ENCODE measurements around the gene TUBD1.
"Not testable (repeated sequence)": the region's sequence is repeated elsewhere in the genome, so short reads cannot be mapped to it uniquely, and the experiment has no call there.

TUBD1 gene

DNA sequence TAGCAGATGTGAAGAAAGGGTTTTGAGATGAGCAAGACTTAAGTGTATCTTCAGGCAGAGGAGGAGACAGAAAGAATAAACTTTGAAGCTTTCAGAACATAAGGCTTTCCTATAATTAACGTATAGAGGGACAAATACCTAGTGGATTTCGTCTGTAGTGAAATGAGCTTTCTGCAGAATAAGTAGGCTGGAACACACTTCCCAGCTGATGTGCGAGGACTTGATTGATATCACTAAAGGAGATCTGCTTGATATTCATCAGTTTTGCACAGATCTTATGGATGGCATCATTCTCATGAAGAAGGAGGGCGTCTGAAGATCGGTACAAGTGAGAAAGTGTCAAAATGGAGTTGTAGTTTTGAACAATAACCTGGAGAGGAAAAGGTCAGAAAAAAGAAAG is 14.8 kb downstream of the TUBD1 start:
- H3K4me3 ChIP-seq (ENCODE audit: low read depth in 1 of 2, low read length in 2 of 2), result no peak overlapping the region
- no peaks in the 10 kb centered on the region for H3K9me3 ChIP-seq (ENCODE audit: control insufficient read depth in 1 of 2, low read length in 2 of 2)
- no peaks in the 10 kb centered on the region for H3K4me1 ChIP-seq (ENCODE audit: control insufficient read depth in 1 of 2, insufficient read depth in 2 of 2, low read length in 2 of 2)
- no peak overlapping the region for H3K27ac ChIP-seq (ENCODE audit: low read depth, low read length)
- H3K36me3 ChIP-seq (ENCODE audit: control insufficient read depth in 1 of 2, insufficient read depth in 2 of 2, low read length in 2 of 2), result peaks cover 7 to 36% of the 10 kb centered on the region in 2 donors
- no peaks in the 10 kb centered on the region for H3K27me3 ChIP-seq (ENCODE audit: control insufficient read depth in 1 of 2, insufficient read depth in 2 of 2, low read length in 2 of 2)
- H3K9ac ChIP-seq (ENCODE audit: low read depth in 1 of 2, low read length in 2 of 2), result no peak overlapping the region

DNA sequence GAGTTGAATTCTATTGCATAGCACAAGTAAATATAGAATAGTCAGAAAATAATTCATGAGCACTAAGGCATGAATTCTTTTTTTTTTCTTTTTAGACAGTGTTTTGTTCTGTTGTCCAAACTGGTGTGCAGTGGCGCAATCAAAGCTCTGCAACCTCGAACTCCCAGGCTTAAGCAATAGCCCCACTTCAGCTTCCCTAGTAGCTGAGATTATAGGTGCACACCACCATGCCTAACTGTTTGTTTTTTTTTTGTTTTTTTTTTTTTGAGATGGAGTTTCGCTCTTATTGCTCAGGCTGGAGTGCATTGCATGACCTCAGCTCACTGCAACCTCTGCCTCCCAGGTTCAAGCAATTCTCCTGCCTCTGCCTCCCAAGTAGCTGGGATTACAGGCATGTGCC is 16.6 kb downstream of the TUBD1 start:
- no peak overlapping the region for H3K4me3 ChIP-seq (ENCODE audit: low read depth in 1 of 2, low read length in 2 of 2)
- no peaks in the 10 kb centered on the region for H3K9me3 ChIP-seq (ENCODE audit: control insufficient read depth in 1 of 2, low read length in 2 of 2)
- H3K36me3 ChIP-seq (ENCODE audit: control insufficient read depth in 1 of 2, insufficient read depth in 2 of 2, low read length in 2 of 2), result peaks cover 7 to 38% of the 10 kb centered on the region in 2 donors
- H3K27me3 ChIP-seq (ENCODE audit: control insufficient read depth in 1 of 2, insufficient read depth in 2 of 2, low read length in 2 of 2), result no peaks in the 10 kb centered on the region
- H3K9ac ChIP-seq (ENCODE audit: low read depth in 1 of 2, low read length in 2 of 2), result no peak overlapping the region
- H3K27ac ChIP-seq (ENCODE audit: low read depth, low read length), result no peak overlapping the region
- no peaks in the 10 kb centered on the region for H3K4me1 ChIP-seq (ENCODE audit: control insufficient read depth in 1 of 2, insufficient read depth in 2 of 2, low read length in 2 of 2)

GRCh38 chr17:59874376-59874775 is 18.4 kb downstream of the TUBD1 start:
- Histone ChIP-seq H3K9ac (ENCODE audit: low read depth in 1 of 2, low read length in 2 of 2) (no peak overlapping the region), H3K4me1 (ENCODE audit: control insufficient read depth in 1 of 2, insufficient read depth in 2 of 2, low read length in 2 of 2) (no peaks in the 10 kb centered on the region), H3K27ac (ENCODE audit: low read depth, low read length) (no peak overlapping the region), H3K36me3 (ENCODE audit: control insufficient read depth in 1 of 2, insufficient read depth in 2 of 2, low read length in 2 of 2) (peaks cover 7 to 36% of the 10 kb centered on the region in 2 donors), H3K9me3 (ENCODE audit: control insufficient read depth in 1 of 2, low read length in 2 of 2) (no peaks in the 10 kb centered on the region), H3K27me3 (ENCODE audit: control insufficient read depth in 1 of 2, insufficient read depth in 2 of 2, low read length in 2 of 2) (no peaks in the 10 kb centered on the region), H3K4me3 (ENCODE audit: low read depth in 1 of 2, low read length in 2 of 2) (no peak overlapping the region)

DNA sequence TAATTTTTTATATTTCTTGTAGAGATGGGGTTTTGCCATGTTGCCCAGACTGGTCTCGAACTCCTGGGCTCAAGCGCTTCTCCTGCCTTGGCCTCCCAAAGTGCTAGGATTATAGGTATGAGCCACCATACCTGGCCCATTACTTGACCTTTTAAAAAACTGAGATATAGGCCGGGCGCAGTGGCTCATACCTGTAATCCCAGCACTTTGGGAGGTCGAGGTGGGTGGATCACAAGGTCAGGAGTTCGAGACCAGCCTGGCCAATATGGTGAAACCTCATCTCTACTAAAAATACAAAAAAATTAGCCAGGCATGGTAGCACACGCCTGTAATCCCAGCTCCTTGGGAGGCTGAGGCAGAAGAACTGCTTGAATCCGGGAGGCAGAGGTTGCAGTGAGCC is 19.3 kb downstream of the TUBD1 start:
- H3K9ac ChIP-seq (ENCODE audit: low read depth in 1 of 2, low read length in 2 of 2), result not testable (repeated sequence)

GRCh38 chr17:59872351-59872750 is 20.4 kb downstream of the TUBD1 start:
- no peaks in the 10 kb centered on the region for H3K9me3 ChIP-seq (ENCODE audit: control insufficient read depth in 1 of 2, low read length in 2 of 2)
- H3K27ac ChIP-seq (ENCODE audit: low read depth, low read length), result no peak overlapping the region
- H3K4me1 ChIP-seq (ENCODE audit: control insufficient read depth in 1 of 2, insufficient read depth in 2 of 2, low read length in 2 of 2), result no peaks in the 10 kb centered on the region
- no peaks in the 10 kb centered on the region for H3K27me3 ChIP-seq (ENCODE audit: control insufficient read depth in 1 of 2, insufficient read depth in 2 of 2, low read length in 2 of 2)
- H3K36me3 ChIP-seq (ENCODE audit: control insufficient read depth in 1 of 2, insufficient read depth in 2 of 2, low read length in 2 of 2), result peaks cover 3 to 33% of the 10 kb centered on the region in 2 donors
- H3K4me3 ChIP-seq (ENCODE audit: low read depth in 1 of 2, low read length in 2 of 2), result no peak overlapping the region
- H3K9ac ChIP-seq (ENCODE audit: low read depth in 1 of 2, low read length in 2 of 2), result no peak overlapping the region

More for the DNA sequence above, 19.3 kb downstream of the TUBD1 start:
- H3K36me3 ChIP-seq (ENCODE audit: control insufficient read depth in 1 of 2, insufficient read depth in 2 of 2, low read length in 2 of 2), result peaks cover 7 to 36% of the 10 kb centered on the region in 2 donors
- H3K4me1 ChIP-seq (ENCODE audit: control insufficient read depth in 1 of 2, insufficient read depth in 2 of 2, low read length in 2 of 2); H3K4me3 ChIP-seq (ENCODE audit: low read depth in 1 of 2, low read length in 2 of 2); H3K27me3 ChIP-seq (ENCODE audit: control insufficient read depth in 1 of 2, insufficient read depth in 2 of 2, low read length in 2 of 2); H3K27ac ChIP-seq (ENCODE audit: low read depth, low read length); H3K9me3 ChIP-seq (ENCODE audit: control insufficient read depth in 1 of 2, low read length in 2 of 2): not testable (repeated sequence)

DNA sequence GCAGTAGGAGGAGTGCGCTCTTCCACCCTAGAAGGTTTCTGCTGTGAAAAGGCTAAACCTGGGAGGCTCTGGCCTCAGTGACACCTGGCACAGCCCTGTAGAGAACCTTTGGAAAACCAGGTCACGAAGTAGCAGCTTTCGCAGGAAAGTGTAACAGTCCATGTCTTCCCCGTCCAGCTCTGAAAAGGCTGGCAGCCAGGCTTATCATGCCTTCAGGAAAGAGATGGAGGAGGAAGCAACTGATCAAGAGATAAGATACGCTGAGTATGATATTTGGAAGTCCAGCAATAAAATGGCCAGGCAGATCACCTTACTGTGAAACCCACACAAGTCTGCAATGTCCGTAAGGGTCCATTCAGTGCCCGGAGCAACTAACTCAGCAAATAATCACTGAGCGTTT is 22.3 kb downstream of the TUBD1 start:
- H3K9me3 ChIP-seq (ENCODE audit: control insufficient read depth in 1 of 2, low read length in 2 of 2), result no peaks in the 10 kb centered on the region
- H3K36me3 ChIP-seq (ENCODE audit: control insufficient read depth in 1 of 2, insufficient read depth in 2 of 2, low read length in 2 of 2), result peaks cover 0 to 24% of the 10 kb centered on the region in 2 donors
- H3K27me3 ChIP-seq (ENCODE audit: control insufficient read depth in 1 of 2, insufficient read depth in 2 of 2, low read length in 2 of 2), result no peaks in the 10 kb centered on the region
- no peak overlapping the region for H3K27ac ChIP-seq (ENCODE audit: low read depth, low read length)
- no peaks in the 10 kb centered on the region for H3K4me1 ChIP-seq (ENCODE audit: control insufficient read depth in 1 of 2, insufficient read depth in 2 of 2, low read length in 2 of 2)
- H3K4me3 ChIP-seq (ENCODE audit: low read depth in 1 of 2, low read length in 2 of 2), result no peak overlapping the region
- no peak overlapping the region for H3K9ac ChIP-seq (ENCODE audit: low read depth in 1 of 2, low read length in 2 of 2)

DNA sequence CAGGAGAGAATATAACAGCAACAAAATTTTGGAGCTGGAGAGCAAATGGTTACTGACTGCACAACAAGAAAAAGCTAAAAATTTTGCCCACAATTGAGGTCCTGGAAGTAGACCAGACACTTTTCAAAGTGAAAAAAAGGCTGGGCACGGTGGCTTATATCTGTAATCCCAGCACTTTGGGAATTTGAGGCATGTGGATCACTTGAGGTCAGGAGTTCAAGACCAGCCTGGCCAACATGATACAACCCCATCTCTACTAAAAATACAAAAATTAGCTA is 22.9 kb downstream of the TUBD1 start:
- no peaks in the 10 kb centered on the region for H3K9me3 ChIP-seq (ENCODE audit: control insufficient read depth in 1 of 2, low read length in 2 of 2)
- H3K9ac ChIP-seq (ENCODE audit: low read depth in 1 of 2, low read length in 2 of 2), result no peak overlapping the region
- H3K4me1 ChIP-seq (ENCODE audit: control insufficient read depth in 1 of 2, insufficient read depth in 2 of 2, low read length in 2 of 2), result no peaks in the 10 kb centered on the region
- H3K27me3 ChIP-seq (ENCODE audit: control insufficient read depth in 1 of 2, insufficient read depth in 2 of 2, low read length in 2 of 2), result no peaks in the 10 kb centered on the region
- H3K27ac ChIP-seq (ENCODE audit: low read depth, low read length), result no peak overlapping the region
- H3K4me3 ChIP-seq (ENCODE audit: low read depth in 1 of 2, low read length in 2 of 2), result no peak overlapping the region
- peaks cover 0 to 18% of the 10 kb centered on the region in 2 donors for H3K36me3 ChIP-seq (ENCODE audit: control insufficient read depth in 1 of 2, insufficient read depth in 2 of 2, low read length in 2 of 2)

- Histone ChIP-seq H3K4me3 (ENCODE audit: low read depth in 1 of 2, low read length in 2 of 2) (no peak overlapping the region), H3K9ac (ENCODE audit: low read depth in 1 of 2, low read length in 2 of 2) (no peak overlapping the region), H3K27me3 (ENCODE audit: control insufficient read depth in 1 of 2, insufficient read depth in 2 of 2, low read length in 2 of 2) (no peaks in the 10 kb centered on the region), H3K27ac (ENCODE audit: low read depth, low read length) (no peak overlapping the region), H3K36me3 (ENCODE audit: control insufficient read depth in 1 of 2, insufficient read depth in 2 of 2, low read length in 2 of 2) (peaks cover 0 to 19% of the 10 kb centered on the region in 2 donors), H3K9me3 (ENCODE audit: control insufficient read depth in 1 of 2, low read length in 2 of 2) (no peaks in the 10 kb centered on the region), H3K4me1 (ENCODE audit: control insufficient read depth in 1 of 2, insufficient read depth in 2 of 2, low read length in 2 of 2) (no peaks in the 10 kb centered on the region)
Measured at GRCh38 chr17:59863616-59864015, 29.1 kb downstream of the TUBD1 start.

- H3K4me3 ChIP-seq (ENCODE audit: low read depth in 1 of 2, low read length in 2 of 2), result no peak overlapping the region
- no peaks in the 10 kb centered on the region for H3K9me3 ChIP-seq (ENCODE audit: control insufficient read depth in 1 of 2, low read length in 2 of 2)
- no peak overlapping the region for H3K9ac ChIP-seq (ENCODE audit: low read depth in 1 of 2, low read length in 2 of 2)
- H3K36me3 ChIP-seq (ENCODE audit: control insufficient read depth in 1 of 2, insufficient read depth in 2 of 2, low read length in 2 of 2), result peaks cover 0 to 14% of the 10 kb centered on the region in 2 donors
- H3K27ac ChIP-seq (ENCODE audit: low read depth, low read length), result no peak overlapping the region
- no peaks in the 10 kb centered on the region for H3K27me3 ChIP-seq (ENCODE audit: control insufficient read depth in 1 of 2, insufficient read depth in 2 of 2, low read length in 2 of 2)
- peaks cover 0 to 12% of the 10 kb centered on the region in 2 donors for H3K4me1 ChIP-seq (ENCODE audit: control insufficient read depth in 1 of 2, insufficient read depth in 2 of 2, low read length in 2 of 2)
Measured at GRCh38 chr17:59859444-59860025, 33.2 kb downstream of the TUBD1 start.

DNA sequence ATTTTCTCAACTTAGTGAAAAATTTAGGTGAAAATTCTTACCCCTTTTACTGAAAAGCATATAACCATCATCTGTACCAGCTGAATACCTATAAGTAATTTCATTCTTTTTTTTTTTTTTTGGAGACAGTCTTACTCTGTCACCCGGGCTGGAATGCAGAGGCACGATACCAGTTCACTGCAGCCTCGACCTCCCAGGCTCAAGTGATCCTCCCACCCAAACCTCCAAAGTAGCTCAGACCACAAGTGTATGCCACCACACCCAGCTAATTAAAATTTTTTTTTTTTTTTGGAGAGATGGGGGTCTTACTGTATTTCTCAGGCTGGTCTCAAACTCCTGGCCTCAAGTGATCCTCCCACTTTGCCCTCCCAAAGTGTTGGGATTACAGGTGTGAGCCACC is 33.8 kb downstream of the TUBD1 start:
- Histone ChIP-seq H3K9ac (ENCODE audit: low read depth in 1 of 2, low read length in 2 of 2) (no peak overlapping the region), H3K9me3 (ENCODE audit: control insufficient read depth in 1 of 2, low read length in 2 of 2) (no peaks in the 10 kb centered on the region), H3K4me1 (ENCODE audit: control insufficient read depth in 1 of 2, insufficient read depth in 2 of 2, low read length in 2 of 2) (peaks cover 0 to 12% of the 10 kb centered on the region in 2 donors), H3K27ac (ENCODE audit: low read depth, low read length) (no peak overlapping the region), H3K36me3 (ENCODE audit: control insufficient read depth in 1 of 2, insufficient read depth in 2 of 2, low read length in 2 of 2) (peaks cover 0 to 11% of the 10 kb centered on the region in 2 donors), H3K27me3 (ENCODE audit: control insufficient read depth in 1 of 2, insufficient read depth in 2 of 2, low read length in 2 of 2) (no peaks in the 10 kb centered on the region), H3K4me3 (ENCODE audit: low read depth in 1 of 2, low read length in 2 of 2) (no peak overlapping the region)

Data from duodenal mucosa (tissue), 2 donors.